ACHN (cell line): ENCODE data around the gene BANP.
"Not testable (repeated sequence)": the region's sequence is repeated elsewhere in the genome, so short reads cannot be mapped to it uniquely, and the experiment has no call there.

Source experiments
- DNase-seq: peaks from one replicate; pipeline ENCODE4 v3.0.0-alpha.2; 2015
- in situ Hi-C: cut with HindIII; loops from 2 replicates; pipeline ENCODE4 v1.10.0; 2017; ENCODE audit warnings: low sequenced_read_pairs, low pct_ligation_motif_present, low pct_unique_long_range_greater_than_20kb

BANP gene

GRCh38 chr16:87982581-87983041 is 31.4 kb downstream of the BANP start:
- no peak for DNase-seq
- in situ Hi-C loops: no loop called here

DNA sequence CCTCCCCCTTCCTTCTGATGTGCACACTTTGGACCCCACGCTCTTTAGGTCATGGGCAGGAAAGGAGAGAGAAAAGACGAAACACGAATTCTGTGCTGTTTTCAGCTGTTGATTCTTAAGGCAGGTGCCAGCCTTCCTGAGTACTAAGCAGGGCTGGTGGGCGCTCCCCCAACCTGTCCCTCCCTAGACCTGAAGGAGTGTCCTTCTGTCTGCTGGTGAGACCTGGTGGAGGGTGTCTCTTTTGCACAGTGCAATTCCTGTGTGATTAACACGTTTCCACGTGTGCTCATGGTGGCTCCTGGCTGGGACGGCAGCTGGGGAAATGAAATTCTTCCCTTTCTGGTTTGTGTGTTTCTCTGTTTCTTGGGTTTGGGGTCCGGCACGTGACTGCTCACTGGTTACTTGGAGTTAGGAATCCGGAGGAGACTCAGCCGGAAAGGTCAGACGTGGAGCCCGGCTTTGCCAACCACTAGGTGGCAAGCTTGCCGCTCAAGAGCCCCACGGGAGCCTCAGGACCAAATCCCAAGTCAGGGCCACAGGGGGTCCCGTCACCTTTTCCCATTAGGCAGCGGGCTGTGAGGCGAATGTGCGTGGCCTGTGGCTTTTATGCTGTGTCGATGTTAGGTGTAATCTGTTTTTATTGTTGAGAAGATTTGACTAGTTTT is 32.0 kb downstream of the BANP start:
- in situ Hi-C loops: not testable (repeated sequence)
- peak; percentile 26 for DNase-seq

GRCh38 chr16:87983737-87984097 is 32.5 kb downstream of the BANP start:
- in situ Hi-C loops: not testable (repeated sequence)
- DNase-seq: peak; percentile 21

- in situ Hi-C loops: not testable (repeated sequence)
These were observed 32.9 kb downstream of the BANP start for GRCh38 chr16:87984180-87984579.

DNA sequence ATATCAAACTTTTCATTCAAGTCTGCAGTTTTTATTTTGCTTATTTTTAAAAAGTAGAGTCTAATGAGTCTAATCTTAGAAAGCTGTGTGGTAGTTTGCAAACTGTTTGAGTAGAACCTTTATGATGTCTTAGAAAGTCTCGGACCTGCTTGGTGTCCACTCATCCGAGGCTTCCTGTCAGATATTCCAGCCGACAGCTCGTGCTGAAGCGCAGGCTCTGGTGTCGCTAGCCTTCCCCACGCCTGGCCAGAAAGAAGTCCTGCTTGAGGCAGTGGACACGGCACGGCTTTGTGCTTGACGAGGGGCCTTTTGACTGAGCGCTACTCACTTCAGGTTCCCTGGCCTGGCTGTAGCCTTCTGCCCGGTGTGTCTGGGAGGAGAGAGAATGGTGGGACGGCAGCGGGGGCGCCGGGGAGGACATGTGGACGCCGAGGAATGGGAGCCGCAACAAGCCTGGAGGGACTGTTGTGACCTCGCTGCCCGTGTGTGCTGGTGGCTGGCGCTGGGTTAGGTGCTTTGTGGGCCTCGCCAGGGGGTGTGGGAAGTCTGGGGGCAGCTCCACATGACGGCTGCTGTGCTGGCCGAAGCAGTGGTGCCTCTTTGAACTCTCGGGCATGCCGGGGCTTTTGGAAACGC is 33.5 kb downstream of the BANP start:
- no peak for DNase-seq
- in situ Hi-C loops: no loop called here

More at GRCh38 chr16:87984180-87984579, 32.9 kb downstream of the BANP start:
- DNase-seq: not testable (repeated sequence)

DNA sequence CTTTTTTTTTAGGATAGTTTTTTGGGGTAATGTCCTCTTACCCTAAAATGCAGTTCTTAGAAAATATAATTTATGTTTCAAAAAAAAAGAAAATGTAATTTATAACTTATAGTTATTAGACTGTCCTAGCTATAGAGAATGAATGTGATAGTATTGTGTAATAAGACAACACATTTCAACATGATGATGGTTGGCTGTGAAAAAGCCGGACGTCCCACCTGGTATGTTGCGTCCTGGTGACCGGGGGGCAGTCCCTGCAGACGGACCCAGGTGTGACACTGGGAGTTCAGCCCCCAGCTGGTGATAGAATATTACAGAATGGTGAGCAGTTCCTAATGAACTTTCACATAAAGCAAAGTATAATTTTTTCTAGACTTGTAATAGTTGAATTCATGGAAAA is 34.3 kb downstream of the BANP start:
- in situ Hi-C loops, DNase-seq: not testable (repeated sequence)

GRCh38 chr16:87986361-87986849 is 35.2 kb downstream of the BANP start:
- DNase-seq: peak; percentile 25

GRCh38 chr16:87988596-87988995 is 37.4 kb downstream of the BANP start:
- in situ Hi-C loops: not testable (repeated sequence)

More at GRCh38 chr16:87986361-87986849, 35.2 kb downstream of the BANP start:
- in situ Hi-C loops: not testable (repeated sequence)

DNA sequence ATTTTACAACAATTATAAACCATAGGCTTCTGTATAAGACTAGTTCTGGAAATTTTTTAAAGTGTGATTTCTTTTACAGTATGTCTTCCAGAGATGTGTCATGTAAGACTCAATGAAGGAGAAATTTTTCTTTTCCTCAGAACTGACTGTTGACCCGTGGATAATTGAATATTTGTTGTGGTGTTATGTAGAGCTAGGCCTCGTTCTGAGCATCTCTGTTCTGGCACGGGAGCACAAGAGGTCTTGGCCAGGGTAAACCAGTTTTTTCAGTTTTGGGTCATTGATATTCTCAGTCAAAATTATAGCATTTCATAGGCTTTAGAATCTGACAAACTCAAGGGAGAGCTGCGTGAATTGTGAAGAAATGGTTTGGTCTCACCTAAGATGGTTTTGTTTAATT is 39.0 kb downstream of the BANP start:
- in situ Hi-C loops, DNase-seq: not testable (repeated sequence)

More at GRCh38 chr16:87988596-87988995, 37.4 kb downstream of the BANP start:
- DNase-seq: not testable (repeated sequence)

GRCh38 chr16:87992142-87992541 is 40.9 kb downstream of the BANP start:
- in situ Hi-C loops: not testable (repeated sequence)

GRCh38 chr16:87993901-87994300 is 42.7 kb downstream of the BANP start:
- in situ Hi-C loops: no loop called here
- no peak for DNase-seq

More at GRCh38 chr16:87992142-87992541, 40.9 kb downstream of the BANP start:
- DNase-seq: not testable (repeated sequence)

DNA sequence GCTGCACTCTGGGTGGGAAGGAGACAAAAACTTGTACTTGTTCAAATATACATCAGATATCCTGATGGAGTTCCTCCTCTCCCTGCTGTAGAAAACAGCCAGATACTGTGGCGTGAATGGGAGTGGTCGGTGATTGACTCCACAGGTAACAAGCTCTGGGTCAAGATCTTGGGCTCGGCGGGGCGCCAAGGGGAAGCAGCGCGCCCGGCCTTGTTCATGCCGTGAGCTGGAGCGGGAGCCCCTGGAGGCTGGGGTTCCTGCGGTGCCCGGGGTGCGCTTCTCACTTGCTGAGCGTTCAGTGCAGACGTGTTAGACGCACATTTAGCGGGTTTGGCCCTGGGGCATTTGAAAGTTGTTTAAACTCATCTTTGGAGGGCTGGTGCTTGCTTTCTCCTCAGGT is 44.4 kb downstream of the BANP start:
- in situ Hi-C loops: no loop called here
- no peak for DNase-seq

- in situ Hi-C loops: no loop called here
These were observed 46.0 kb downstream of the BANP start for GRCh38 chr16:87996962-87997880.

DNA sequence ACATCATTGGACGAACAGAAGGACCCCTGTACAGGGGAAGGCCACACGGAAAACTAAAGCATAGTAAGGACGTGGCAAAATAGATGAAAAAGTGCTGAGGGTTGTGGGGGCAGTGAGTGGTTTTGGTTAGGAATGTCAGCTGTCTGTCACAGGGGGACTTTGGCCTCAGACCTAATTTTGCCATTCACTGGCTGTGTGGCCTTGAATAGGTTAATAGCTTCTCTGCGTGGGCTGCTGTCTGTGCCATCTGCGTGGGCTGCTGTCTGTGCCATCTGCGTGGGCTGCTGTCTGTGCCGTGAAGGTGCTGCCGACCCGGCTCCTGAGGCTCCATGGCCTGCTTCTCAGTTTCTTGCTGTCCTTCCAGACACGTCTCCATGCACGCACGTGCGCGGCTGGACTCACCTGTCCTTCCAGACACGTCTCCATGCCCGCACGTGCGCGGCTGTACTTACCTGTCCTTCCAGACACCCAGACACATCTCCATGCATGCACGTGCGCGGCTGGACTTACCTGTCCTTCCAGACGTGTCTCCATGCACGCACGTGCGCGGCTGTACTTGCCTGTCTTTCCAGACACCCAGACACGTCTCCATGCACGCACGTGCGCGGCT is 47.1 kb downstream of the BANP start:
- DNase-seq, in situ Hi-C loops: not testable (repeated sequence)

More at GRCh38 chr16:87996962-87997880, 46.0 kb downstream of the BANP start:
- no peak for DNase-seq

DNA sequence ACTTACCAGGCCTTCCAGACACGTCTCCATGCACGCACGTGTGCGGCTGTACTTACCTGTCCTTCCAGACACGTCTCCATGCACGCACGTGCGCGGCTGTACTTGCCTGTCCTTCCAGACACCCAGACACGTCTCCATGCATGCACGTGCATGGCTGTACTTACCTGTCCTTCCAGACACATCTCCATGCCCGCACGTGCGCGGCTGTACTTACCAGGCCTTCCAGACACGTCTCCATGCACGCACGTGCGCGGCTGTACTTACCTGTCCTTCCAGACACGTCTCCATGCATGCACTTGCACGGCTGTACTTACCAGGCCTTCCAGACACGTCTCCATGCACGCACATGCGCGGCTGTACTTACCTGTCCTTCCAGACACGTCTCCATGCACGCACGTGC is 47.8 kb downstream of the BANP start:
- in situ Hi-C loops, DNase-seq: not testable (repeated sequence)

GRCh38 chr16:88002211-88002610 is 51.0 kb downstream of the BANP start:
- in situ Hi-C loops: no loop called here
- no peak for DNase-seq

- no peak for DNase-seq
- in situ Hi-C loops: no loop called here
These were observed 51.5 kb downstream of the BANP start for GRCh38 chr16:88002749-88003148.

DNA sequence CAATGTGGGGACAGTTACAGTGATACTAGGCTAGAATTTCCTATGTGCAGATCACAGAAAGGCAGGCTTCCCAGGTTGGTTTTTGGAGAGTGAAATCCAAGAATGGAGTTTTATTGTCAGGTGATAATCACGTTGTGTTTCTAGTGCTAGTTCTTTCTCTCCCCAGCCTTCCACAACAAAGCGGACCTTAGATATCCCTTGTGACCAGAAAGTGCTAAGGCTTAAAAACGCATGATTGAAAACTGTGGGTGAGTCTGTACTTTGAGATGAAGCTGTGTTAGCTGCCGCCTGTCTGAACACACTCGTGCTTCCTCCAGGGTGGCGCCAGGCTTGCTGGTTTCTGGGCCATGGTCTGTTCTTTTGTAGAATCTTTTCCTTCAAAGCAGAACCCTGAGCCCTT is 52.1 kb downstream of the BANP start:
- no peak for DNase-seq
- in situ Hi-C loops: no loop called here
